Memory B cell (primary cell): ENCODE data around the gene PPM1H.
"Not testable (repeated sequence)": the region's sequence is repeated elsewhere in the genome, so short reads cannot be mapped to it uniquely, and the experiment has no call there.

Source experiments
- ATAC-seq: fragments of 150-1000 bp; cut with Tn5 transposase; 2 replicates; pipeline ENCODE4 v1.10.0; 2021; ENCODE audit warnings: low read depth, mild to moderate bottlenecking, moderate library complexity
- DNase-seq, 2 donors: peaks; one replicate each; pipeline ENCODE4 v3.0.0; 2022; ENCODE audit warnings: low spot score in 2 of 2
- H3K27ac Mint-ChIP-seq: one replicate; pipeline ENCODE4 v1.8.0; 2022; ENCODE audit warnings: mild to moderate bottlenecking, moderate library complexity, mixed read lengths
- H3K27me3 Mint-ChIP-seq: one replicate; pipeline ENCODE4 v1.8.0; 2022; ENCODE audit warnings: mixed read lengths
- H3K36me3 Mint-ChIP-seq: one replicate; pipeline ENCODE4 v1.8.0; 2022; ENCODE audit warnings: mild to moderate bottlenecking, mixed read lengths
- H3K4me1 Mint-ChIP-seq: one replicate; pipeline ENCODE4 v1.8.0; 2022; ENCODE audit warnings: mixed read lengths
- H3K4me3 Mint-ChIP-seq: one replicate; pipeline ENCODE4 v1.8.0; 2022; ENCODE audit warnings: mild to moderate bottlenecking, moderate library complexity, mixed read lengths
- H3K9me3 Mint-ChIP-seq: one replicate; pipeline ENCODE4 v1.8.0; 2022; ENCODE audit warnings: mixed read lengths

Gene PPM1H

GRCh38 chr12:62729579-62730544, 205.1 kb downstream of the PPM1H start:
- H3K27ac Mint-ChIP-seq, H3K4me3 Mint-ChIP-seq, ATAC-seq, DNase-seq, H3K27me3 Mint-ChIP-seq, H3K9me3 Mint-ChIP-seq, H3K36me3 Mint-ChIP-seq, H3K4me1 Mint-ChIP-seq: not testable (repeated sequence)

- Mint-ChIP-seq H3K4me3 (no peak overlapping the region), H3K27ac (no peak overlapping the region), H3K4me1 (peaks cover 4% of the 10 kb centered on the region), H3K9me3 (no peaks in the 10 kb centered on the region), H3K36me3 (no peaks in the 10 kb centered on the region), H3K27me3 (no peaks in the 10 kb centered on the region)
- DNase-seq (no peak), ATAC-seq (no peak)
Measured at GRCh38 chr12:62728741-62729140, 206.2 kb downstream of the PPM1H start.

- Mint-ChIP-seq H3K27me3 (no peaks in the 10 kb centered on the region), H3K4me3 (no peak overlapping the region), H3K4me1 (peaks cover 4% of the 10 kb centered on the region), H3K27ac (no peak overlapping the region), H3K36me3 (no peaks in the 10 kb centered on the region), H3K9me3 (no peaks in the 10 kb centered on the region)
- DNase-seq, result no peak
- no peak for ATAC-seq
Measured at GRCh38 chr12:62726471-62726980, 208.4 kb downstream of the PPM1H start.

GRCh38 chr12:62725781-62726180, 209.2 kb downstream of the PPM1H start:
- no peak for DNase-seq
- no peaks in the 10 kb centered on the region for H3K27me3 Mint-ChIP-seq
- H3K4me1 Mint-ChIP-seq, result peaks cover 4% of the 10 kb centered on the region
- no peaks in the 10 kb centered on the region for H3K36me3 Mint-ChIP-seq
- H3K9me3 Mint-ChIP-seq, result no peaks in the 10 kb centered on the region
- no peak for ATAC-seq
- no peak overlapping the region for H3K27ac Mint-ChIP-seq
- H3K4me3 Mint-ChIP-seq, result no peak overlapping the region

GRCh38 chr12:62724947-62725451, 210.0 kb downstream of the PPM1H start:
- H3K4me1 Mint-ChIP-seq, result peaks cover 4% of the 10 kb centered on the region
- no peaks in the 10 kb centered on the region for H3K36me3 Mint-ChIP-seq
- H3K9me3 Mint-ChIP-seq, result no peaks in the 10 kb centered on the region
- H3K27me3 Mint-ChIP-seq, result no peaks in the 10 kb centered on the region
- no peak overlapping the region for H3K4me3 Mint-ChIP-seq
- DNase-seq (no peak), ATAC-seq (no peak)
- no peak overlapping the region for H3K27ac Mint-ChIP-seq

- ATAC-seq (no peak), DNase-seq (no peak)
- Mint-ChIP-seq H3K4me1 (peaks cover 4% of the 10 kb centered on the region), H3K9me3 (no peaks in the 10 kb centered on the region), H3K4me3 (no peak overlapping the region), H3K27ac (no peak overlapping the region), H3K27me3 (no peaks in the 10 kb centered on the region), H3K36me3 (no peaks in the 10 kb centered on the region)
Measured at GRCh38 chr12:62724285-62724684, 210.7 kb downstream of the PPM1H start.

GRCh38 chr12:62722971-62723680, 211.8 kb downstream of the PPM1H start:
- no peak overlapping the region for H3K4me3 Mint-ChIP-seq
- no peaks in the 10 kb centered on the region for H3K36me3 Mint-ChIP-seq
- ATAC-seq (no peak), DNase-seq (no peak)
- H3K9me3 Mint-ChIP-seq, result no peaks in the 10 kb centered on the region
- H3K27me3 Mint-ChIP-seq, result no peaks in the 10 kb centered on the region
- H3K4me1 Mint-ChIP-seq, result no peaks in the 10 kb centered on the region
- H3K27ac Mint-ChIP-seq, result no peak overlapping the region

- no peaks in the 10 kb centered on the region for H3K4me1 Mint-ChIP-seq
Measured at GRCh38 chr12:62720661-62721330, 214.2 kb downstream of the PPM1H start.

GRCh38 chr12:62720025-62720424, 214.9 kb downstream of the PPM1H start:
- no peak overlapping the region for H3K27ac Mint-ChIP-seq
- no peak for ATAC-seq
- no peak overlapping the region for H3K4me3 Mint-ChIP-seq
- no peaks in the 10 kb centered on the region for H3K9me3 Mint-ChIP-seq
- no peaks in the 10 kb centered on the region for H3K4me1 Mint-ChIP-seq
- DNase-seq, result no peak
- no peaks in the 10 kb centered on the region for H3K36me3 Mint-ChIP-seq
- H3K27me3 Mint-ChIP-seq, result no peaks in the 10 kb centered on the region

More at GRCh38 chr12:62720661-62721330, 214.2 kb downstream of the PPM1H start:
- Mint-ChIP-seq H3K4me3 (no peak overlapping the region), H3K27me3 (no peaks in the 10 kb centered on the region), H3K36me3 (no peaks in the 10 kb centered on the region), H3K27ac (no peak overlapping the region), H3K9me3 (no peaks in the 10 kb centered on the region)
- ATAC-seq (no peak), DNase-seq (no peak)

GRCh38 chr12:62718762-62719426, 216.1 kb downstream of the PPM1H start:
- Mint-ChIP-seq H3K27me3 (no peaks in the 10 kb centered on the region), H3K4me1 (no peaks in the 10 kb centered on the region), H3K36me3 (no peaks in the 10 kb centered on the region), H3K4me3 (no peak overlapping the region), H3K27ac (no peak overlapping the region), H3K9me3 (no peaks in the 10 kb centered on the region)
- ATAC-seq (no peak), DNase-seq (no peak)

- DNase-seq (no peak), ATAC-seq (no peak)
- no peaks in the 10 kb centered on the region for H3K9me3 Mint-ChIP-seq
- H3K4me1 Mint-ChIP-seq, result no peaks in the 10 kb centered on the region
- no peaks in the 10 kb centered on the region for H3K27me3 Mint-ChIP-seq
- no peaks in the 10 kb centered on the region for H3K36me3 Mint-ChIP-seq
- H3K27ac Mint-ChIP-seq, result no peak overlapping the region
- H3K4me3 Mint-ChIP-seq, result no peak overlapping the region
Measured at GRCh38 chr12:62717643-62718042, 217.3 kb downstream of the PPM1H start.

- DNase-seq (no peak), ATAC-seq (no peak)
- no peak overlapping the region for H3K4me3 Mint-ChIP-seq
- no peak overlapping the region for H3K27ac Mint-ChIP-seq
- no peaks in the 10 kb centered on the region for H3K4me1 Mint-ChIP-seq
- H3K27me3 Mint-ChIP-seq, result no peaks in the 10 kb centered on the region
- no peaks in the 10 kb centered on the region for H3K9me3 Mint-ChIP-seq
- H3K36me3 Mint-ChIP-seq, result no peaks in the 10 kb centered on the region
Measured at GRCh38 chr12:62716866-62717525, 218.0 kb downstream of the PPM1H start.

GRCh38 chr12:62716037-62716436, 218.9 kb downstream of the PPM1H start:
- no peak overlapping the region for H3K27ac Mint-ChIP-seq
- ATAC-seq (no peak), DNase-seq (no peak)
- no peak overlapping the region for H3K4me3 Mint-ChIP-seq
- H3K27me3 Mint-ChIP-seq, result no peaks in the 10 kb centered on the region
- H3K9me3 Mint-ChIP-seq, result no peaks in the 10 kb centered on the region
- no peaks in the 10 kb centered on the region for H3K4me1 Mint-ChIP-seq
- H3K36me3 Mint-ChIP-seq, result no peaks in the 10 kb centered on the region
